AG04449 (cell line): ENCODE data around the gene PDE9A.

Source experiments
- CTCF ChIA-PET: fragments of 350-600 bp; formaldehyde crosslinking; extraction: SDS; loops from one replicate; lab custom pipeline; 2021; ENCODE audit warnings: antibody characterized with exemption; lab: Yijun Ruan, JAX
- POLR2A ChIA-PET: fragments of 400-600, 350-600 bp; formaldehyde crosslinking; extraction: SDS; loops from one replicate; lab custom pipeline; 2020; ENCODE audit warnings: antibody characterized with exemption, inconsistent platforms; lab: Yijun Ruan, JAX
- DNase-seq: peaks from one replicate; pipeline ENCODE4 v3.0.0-alpha.2; 2010; ENCODE audit warnings: low read depth, low spot score
- H3K4me3 ChIP-seq: 2 replicates; pipeline ENCODE4 v1.5.1; 2011; ENCODE audit warnings: low read depth, mild to moderate bottlenecking, control low read depth, low read length
- CTCF ChIP-seq: IDR thresholded peaks from one replicate; pipeline ENCODE4 v1.5.1; 2011; ENCODE audit warnings: mild to moderate bottlenecking, moderate library complexity, low read length, control low read depth, inconsistent platforms; ENCODE audit not compliant: insufficient read depth; ENCODE audit errors: missing control alignments

Gene PDE9A

GRCh38 chr21:42685954-42686500 lies 32.6 kb downstream of the PDE9A start:
- ChIA-PET CTCF (no interaction called here), POLR2A (no interaction called here)
- no peak overlapping the region for H3K4me3 ChIP-seq
- no peak for TF ChIP-seq CTCF
- no peak for DNase-seq

GRCh38 chr21:42687796-42688195 lies 34.4 kb downstream of the PDE9A start:
- ChIA-PET CTCF (no interaction called here), POLR2A (no interaction called here)
- no peak for TF ChIP-seq CTCF
- H3K4me3 ChIP-seq: no peak overlapping the region
- no peak for DNase-seq

GRCh38 chr21:42688226-42688840 lies 34.9 kb downstream of the PDE9A start:
- TF ChIP-seq CTCF: no peak
- CTCF ChIA-PET: no interaction called here
- DNase-seq: no peak
- H3K4me3 ChIP-seq: no peak overlapping the region
- POLR2A ChIA-PET: no interaction called here

DNA sequence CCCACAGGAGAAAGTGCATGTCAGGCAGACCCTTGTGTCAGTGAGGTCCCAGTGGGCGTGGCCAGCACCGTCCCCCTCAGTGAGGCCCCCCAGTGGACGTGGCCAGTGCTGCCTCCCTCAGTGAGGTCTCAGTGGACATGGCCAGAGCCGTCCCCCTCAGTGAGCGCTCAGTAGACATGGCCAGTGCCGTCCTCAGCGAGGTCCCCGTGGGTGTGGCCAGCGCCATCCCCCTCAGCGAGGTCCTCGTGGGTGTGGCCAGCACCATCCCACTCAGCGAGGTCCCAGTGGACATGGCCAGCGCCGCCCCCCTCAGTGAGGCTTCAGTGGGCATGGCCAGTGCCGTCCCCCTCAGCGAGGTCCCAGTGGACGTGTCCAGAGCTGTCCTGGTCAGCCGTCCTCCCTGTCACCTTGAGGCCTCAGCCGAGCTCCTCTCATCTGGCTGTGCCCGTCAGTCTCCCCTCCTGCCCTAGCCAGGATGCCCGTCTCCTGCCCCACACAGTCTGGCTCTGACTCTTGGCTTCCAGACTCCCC lies 35.5 kb downstream of the PDE9A start:
- POLR2A ChIA-PET: no interaction called here
- no peak for TF ChIP-seq CTCF
- H3K4me3 ChIP-seq: no peak overlapping the region
- CTCF ChIA-PET: no interaction called here
- DNase-seq: no peak

- H3K4me3 ChIP-seq: no peak overlapping the region
- no peak for DNase-seq
- ChIA-PET POLR2A (no interaction called here), CTCF (no interaction called here)
- TF ChIP-seq CTCF: no peak
Measured at GRCh38 chr21:42690586-42690985, 37.2 kb downstream of the PDE9A start.

DNA sequence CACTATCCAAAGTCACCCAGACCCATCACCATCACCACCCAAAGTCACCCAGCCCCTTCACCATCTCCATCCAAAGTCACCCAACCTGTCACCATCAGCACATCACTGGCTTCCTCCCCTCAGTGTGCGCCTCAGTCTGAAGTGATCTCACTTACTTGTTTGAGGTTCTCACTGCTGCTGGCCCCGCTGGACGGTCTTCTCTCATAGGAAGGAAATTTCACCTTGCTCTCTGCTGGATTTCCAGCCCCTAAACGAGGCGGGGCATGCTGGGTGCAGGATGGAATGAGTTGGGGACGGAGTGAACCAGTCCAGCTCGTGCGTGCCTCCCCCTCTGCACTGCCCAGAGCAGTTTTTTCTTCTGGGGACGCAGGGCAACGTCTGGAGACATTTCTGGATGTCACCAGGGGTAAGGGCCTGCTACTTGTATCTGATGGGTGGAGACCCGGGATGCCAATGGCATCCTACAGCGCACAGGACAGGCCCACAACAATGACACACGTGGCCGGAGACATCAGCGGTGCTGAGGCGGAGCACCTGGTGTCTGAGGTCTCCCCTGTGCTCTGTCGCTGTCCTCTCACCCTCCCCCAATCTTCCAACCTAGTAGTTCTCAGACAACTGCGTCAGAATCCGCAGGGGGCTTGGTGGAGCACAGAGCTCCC lies 38.6 kb downstream of the PDE9A start:
- TF ChIP-seq CTCF: no peak
- H3K4me3 ChIP-seq: no peak overlapping the region
- no peak for DNase-seq
- ChIA-PET POLR2A (no interaction called here), CTCF (no interaction called here)
